ENCODE data around the gene FJX1. TPM values are rescaled to one million over a fixed set of nuclear protein-coding genes. Genes with fewer than 3 reads are reported as not detected.

The FJX1 gene
- total RNA-seq, 2 experiments from 2014 or later: 0.63 TPM; not detected in 1

GRCh38 chr11:35579557-35580396 lies 38.5 kb upstream of the FJX1 start:
- no peak overlapping the region for H3K27ac ChIP-seq (ENCODE audit: low read depth, low read length, poor library complexity, severe bottlenecking)
- H2AFZ ChIP-seq (ENCODE audit: low read length): no peak overlapping the region

DNA sequence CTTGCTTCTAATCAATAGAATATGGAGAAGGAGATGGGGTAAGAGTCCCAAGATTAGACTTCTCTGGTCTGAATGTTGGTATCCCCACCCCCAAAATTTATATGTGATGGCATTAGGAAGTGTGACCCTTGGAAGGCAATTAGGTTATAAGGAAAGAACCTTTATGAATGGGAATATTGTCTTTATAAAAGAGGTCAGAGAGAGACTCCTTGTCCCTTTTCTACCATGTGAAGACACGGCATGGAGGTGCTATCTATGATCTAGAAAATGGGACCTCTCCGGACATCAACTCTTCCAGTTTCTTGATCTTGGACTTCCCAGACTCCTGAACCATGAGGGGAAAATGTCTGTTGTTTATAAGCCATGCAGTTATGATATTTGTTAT lies 37.9 kb upstream of the FJX1 start:
- Histone ChIP-seq H3K4me2 (ENCODE audit: low read length) (no peak overlapping the region), H2AFZ (ENCODE audit: low read length) (no peak overlapping the region), H3K9me2 (ENCODE audit: insufficient read depth, low read length) (no peaks in the 10 kb centered on the region), H3K4me1 (ENCODE audit: insufficient read depth, low read length, poor library complexity, severe bottlenecking) (no peaks in the 10 kb centered on the region), H3K9me3 (ENCODE audit: low read length) (no peaks in the 10 kb centered on the region), H3K79me2 (ENCODE audit: insufficient read depth, low read depth, low read length) (no peaks in the 10 kb centered on the region), H3K27ac (ENCODE audit: low read depth, low read length, poor library complexity, severe bottlenecking) (no peak overlapping the region), H4K20me1 (ENCODE audit: insufficient read depth, low read length) (no peaks in the 10 kb centered on the region), H3K36me3 (ENCODE audit: insufficient read depth, low read length) (no peaks in the 10 kb centered on the region), H3K4me3 (ENCODE audit: low read depth, low read length, poor library complexity, severe bottlenecking) (no peak overlapping the region)
- intact Hi-C loops (cut with micrococcal nuclease; ENCODE audit: unreplicated experiment): no loop called here
- CTCF ChIA-PET (ENCODE audit: unreplicated experiment): no interaction called here
- POLR2A ChIA-PET: no interaction called here
- TF ChIP-seq CTCF (conservative IDR thresholded peaks at IDR 0.05; ENCODE audit: low read length): no peak
- TF ChIP-seq EZH2phosphoT487 (IDR thresholded peaks at IDR 0.05; ENCODE audit: borderline replicate concordance, low read depth, low read length): no peak
- no peak for DNase-seq (ENCODE audit: low spot score)
- no TSS peak for BruUV-seq (replicated peaks)

More at GRCh38 chr11:35579557-35580396, 38.5 kb upstream of the FJX1 start:
- H3K36me3 ChIP-seq (ENCODE audit: insufficient read depth, low read length): no peaks in the 10 kb centered on the region
- POLR2A ChIA-PET: no interaction called here
- H4K20me1 ChIP-seq (ENCODE audit: insufficient read depth, low read length): no peaks in the 10 kb centered on the region
- H3K4me3 ChIP-seq (ENCODE audit: low read depth, low read length, poor library complexity, severe bottlenecking): no peak overlapping the region
- intact Hi-C loops (cut with micrococcal nuclease; ENCODE audit: unreplicated experiment): no loop called here
- CTCF ChIA-PET (ENCODE audit: unreplicated experiment): no interaction called here
- no peaks in the 10 kb centered on the region for H3K4me1 ChIP-seq (ENCODE audit: insufficient read depth, low read length, poor library complexity, severe bottlenecking)
- no peaks in the 10 kb centered on the region for H3K79me2 ChIP-seq (ENCODE audit: insufficient read depth, low read depth, low read length)
- no TSS peak for BruUV-seq (replicated peaks)
- H3K4me2 ChIP-seq (ENCODE audit: low read length): no peak overlapping the region
- H3K9me3 ChIP-seq (ENCODE audit: low read length): no peaks in the 10 kb centered on the region
- TF ChIP-seq EZH2phosphoT487 (IDR thresholded peaks at IDR 0.05; ENCODE audit: borderline replicate concordance, low read depth, low read length) (no peak), CTCF (conservative IDR thresholded peaks at IDR 0.05; ENCODE audit: low read length) (no peak)
- no peak for DNase-seq (ENCODE audit: low spot score)
- H3K9me2 ChIP-seq (ENCODE audit: insufficient read depth, low read length): no peaks in the 10 kb centered on the region

GRCh38 chr11:35582033-35582432 lies 36.2 kb upstream of the FJX1 start:
- no TSS peak for BruUV-seq (replicated peaks)
- no peak overlapping the region for H3K27ac ChIP-seq (ENCODE audit: low read depth, low read length, poor library complexity, severe bottlenecking)
- no peaks in the 10 kb centered on the region for H3K4me1 ChIP-seq (ENCODE audit: insufficient read depth, low read length, poor library complexity, severe bottlenecking)
- H3K79me2 ChIP-seq (ENCODE audit: insufficient read depth, low read depth, low read length): no peaks in the 10 kb centered on the region
- H3K4me3 ChIP-seq (ENCODE audit: low read depth, low read length, poor library complexity, severe bottlenecking): no peak overlapping the region
- H4K20me1 ChIP-seq (ENCODE audit: insufficient read depth, low read length): no peaks in the 10 kb centered on the region
- H3K4me2 ChIP-seq (ENCODE audit: low read length): no peak overlapping the region
- H3K9me3 ChIP-seq (ENCODE audit: low read length): no peaks in the 10 kb centered on the region
- no peaks in the 10 kb centered on the region for H3K9me2 ChIP-seq (ENCODE audit: insufficient read depth, low read length)
- no peak for DNase-seq (ENCODE audit: low spot score)
- H2AFZ ChIP-seq (ENCODE audit: low read length): no peak overlapping the region
- TF ChIP-seq CTCF (conservative IDR thresholded peaks at IDR 0.05; ENCODE audit: low read length) (no peak), EZH2phosphoT487 (IDR thresholded peaks at IDR 0.05; ENCODE audit: borderline replicate concordance, low read depth, low read length) (no peak)
- ChIA-PET CTCF (ENCODE audit: unreplicated experiment) (no interaction called here), POLR2A (no interaction called here)
- intact Hi-C loops (cut with micrococcal nuclease; ENCODE audit: unreplicated experiment): no loop called here
- H3K36me3 ChIP-seq (ENCODE audit: insufficient read depth, low read length): no peaks in the 10 kb centered on the region

Data from OCI-LY7 (cell line).